ENCODE results near the gene STAG3. TPM values are rescaled to one million over a fixed set of nuclear protein-coding genes. Genes with fewer than 3 reads are reported as not detected.
A peak's percentile ranks its signal among the peaks of the same experiment; 100 is the strongest.

Gene STAG3
- total and polyA plus RNA-seq, 2 of the 8 experiments (the other 6 are each of a cell fraction or from before 2014, with no cell fraction given), result 1.3 to 3.3 TPM

- H3K23me2 ChIP-seq (ENCODE audit: low read depth, low read length), result peaks cover 6% of the 10 kb centered on the region
- no peaks in the 10 kb centered on the region; a peak in 1 of 4 replicates for H3K79me2 ChIP-seq (ENCODE audit: control insufficient read depth in 1 of 2, insufficient read depth in 2 of 2, low read length in 2 of 2)
- H2BK5ac ChIP-seq (ENCODE audit: low read depth, low read length), result 0 out of 2 replicates have a peak overlapping the region, but pooled peaks have one; percentile 15
- peaks cover 14 to 32% of the 10 kb centered on the region in 2 experiments for H4K20me1 ChIP-seq (replicated peaks in 1 of 2; ENCODE audit: control insufficient read depth in 1 of 2, insufficient read depth in 2 of 2, low read length in 2 of 2)
- no peak overlapping the region for H2BK20ac ChIP-seq (ENCODE audit: low read length)
- H3K4me1 ChIP-seq (replicated peaks in 1 of 4; ENCODE audit: control insufficient read depth in 3 of 4, insufficient read depth in 4 of 4, low read length in 3 of 4), result peaks cover 0 to 12% (median 8%) of the 10 kb centered on the region in 4 experiments; a peak in 5 of 7 replicates
- 91% methylated on average over 16 of the region's 16 CpGs; no CpG with 5 or more reads in 1 of the 2 experiments for WGBS, 2 experiments (ENCODE audit: extremely low coverage in 1 of 2, insufficient coverage in 1 of 2, insufficient read length in 1 of 2, insufficient replicate concordance in 2 of 2, low coverage in 1 of 2, low lambda C conversion rate in 2 of 2, missing lambda C conversion rate in 1 of 2)
- no peak overlapping the region for H3K4ac ChIP-seq (replicated peaks; ENCODE audit: insufficient read length, low read depth, low read length)
- H3K79me1 ChIP-seq (ENCODE audit: low read depth, low read length), result no peaks in the 10 kb centered on the region; the same call in 1 of the 2 replicates
- H3K36me3 ChIP-seq (ENCODE audit: control insufficient read depth in 2 of 4, insufficient read depth in 4 of 4, low read length in 3 of 4), result peaks cover 8 to 44% (median 26%) of the 10 kb centered on the region in 4 experiments
- H3K4me2 ChIP-seq (ENCODE audit: insufficient read depth in 1 of 2, low read depth in 2 of 2, low read length in 2 of 2), result peak overlapping the region in 1 of 2 experiments; percentile 75; a peak in 2 of 4 replicates
- no peak overlapping the region for H2BK120ac ChIP-seq (replicated peaks; ENCODE audit: low read depth, low read length)
- ChIA-PET CTCF (ENCODE audit: partially characterized antibody) (interaction anchor here (1.1 to 7.9 kb wide), 7 partner anchors 10 to 61 kb away, joined by 3 to 83 read pairs (median 4); no protein-coding TSS in a partner anchor), POLR2A (ENCODE audit: partially characterized antibody) (interaction anchor here (0.9 to 9.9 kb wide), 11 partner anchors 7 to 294 kb away, joined by 3 to 145 read pairs (median 7); partner anchors contain the start of genes AP4M1, GAL3ST4, GPC2 and LAMTOR4)
- no peak overlapping the region for H2BK12ac ChIP-seq (ENCODE audit: low read depth, low read length)
- no peak overlapping the region for H3K27ac ChIP-seq (ENCODE audit: low read depth, low read length)
- H2AFZ ChIP-seq (ENCODE audit: low read length), result no peak overlapping the region
- H3K4me3 ChIP-seq (ENCODE audit: extremely low read depth in 1 of 4, insufficient read depth in 2 of 4, low read depth in 3 of 4, low read length in 4 of 4), result 0 out of 8 replicates have a peak overlapping the region, but pooled peaks of 1 of the 4 experiments have one; percentile 5
- no peak overlapping the region for H4K91ac ChIP-seq (replicated peaks; ENCODE audit: insufficient read length, low read length)
- no peaks in the 10 kb centered on the region for H3K9me3 ChIP-seq (ENCODE audit: insufficient read depth in 2 of 2, low read depth in 1 of 2, low read length in 1 of 2)
- FAIRE-seq (no peak), DNase-seq (ENCODE audit: low read depth in 1 of 2, low spot score in 2 of 2) (no peak)
- peak overlapping the region in 1 of 4 experiments; percentile 24; a peak in 1 of 7 replicates for H3K9ac ChIP-seq (replicated peaks in 1 of 4; ENCODE audit: extremely low read depth in 1 of 4, low read depth in 3 of 4, low read length in 3 of 4)
- H2BK15ac ChIP-seq (ENCODE audit: low read length), result no peak overlapping the region
- no peaks in the 10 kb centered on the region for H3K27me3 ChIP-seq (replicated peaks in 1 of 4; ENCODE audit: control insufficient read depth in 3 of 4, extremely low read depth in 1 of 4, insufficient read depth in 3 of 4, low read length in 3 of 4)
- no peak overlapping the region for H4K5ac ChIP-seq (ENCODE audit: insufficient read length, low read depth, low read length)
- no peak overlapping the region for H3K56ac ChIP-seq (replicated peaks; ENCODE audit: insufficient read length, low read depth, low read length)
- no peak overlapping the region for H3K18ac ChIP-seq (ENCODE audit: extremely low read depth, low read length)
- no peak overlapping the region for H3K14ac ChIP-seq (ENCODE audit: insufficient read length)
- no peak overlapping the region for H2AK5ac ChIP-seq (ENCODE audit: low read depth, low read length)
- H3K23ac ChIP-seq (ENCODE audit: insufficient read length), result no peak overlapping the region
- no peak overlapping the region for H4K8ac ChIP-seq (ENCODE audit: extremely low read depth, insufficient read depth, low read length)
- TF ChIP-seq SIX5 (IDR thresholded peaks at IDR 0.05; ENCODE audit: low read depth, low read length), result no peak
- no peak for TF ChIP-seq FOSL1 (IDR thresholded peaks at IDR 0.05; ENCODE audit: insufficient read depth, low read depth, low read length)
- TF ChIP-seq CHD1 (IDR thresholded peaks at IDR 0.05; ENCODE audit: low read depth, low read length), result no peak
- TF ChIP-seq JUN (IDR thresholded peaks at IDR 0.05; ENCODE audit: low read depth, low read length), result no peak
- no peak for TF ChIP-seq KDM4A (IDR thresholded peaks at IDR 0.05; ENCODE audit: low read depth, low read length, severe bottlenecking)
- no peak for TF ChIP-seq SP1 (IDR thresholded peaks at IDR 0.05; ENCODE audit: low read depth, low read length)
- no peak for TF ChIP-seq BCL11A (IDR thresholded peaks at IDR 0.05; ENCODE audit: low read depth in 2 of 2, low read length in 2 of 2)
- TF ChIP-seq HDAC2 (IDR thresholded peaks at IDR 0.05; ENCODE audit: borderline replicate concordance in 1 of 2, low read depth in 2 of 2, low read length in 2 of 2), result no peak
- no peak for TF ChIP-seq CREB1 (IDR thresholded peaks at IDR 0.05)
Measured at GRCh38 chr7:100156331-100157068, 21.2 kb upstream of the STAG3 start.

All from H1 (cell line).